Lung (tissue), 16 donors: ENCODE measurements around the gene URGCP. TPM values are rescaled to one million over a fixed set of nuclear protein-coding genes. Genes with fewer than 3 reads are reported as not detected.

Experiments used
- ATAC-seq: fragments of 200-7000 bp; cut with Tn5 transposase; one replicate; pipeline ENCODE4 v1.9.1; 2020; ENCODE audit warnings: moderate number of reproducible peaks; ENCODE audit not compliant: insufficient read depth, low FRiP score
- DNase-seq, 3 donors: peaks; one replicate each; pipeline ENCODE4 v3.0.0-alpha.2; 2013 to 2017
- H3K27ac ChIP-seq, 2 donors: one replicate each; pipeline ENCODE4 v1.5.1; 2013; ENCODE audit warnings: mild to moderate bottlenecking in 2 of 2, moderate library complexity in 2 of 2, control low read depth in 1 of 2, inconsistent platforms in 1 of 2, low read depth in 1 of 2, low read length in 1 of 2
- H3K27me3 ChIP-seq, 3 donors: one replicate each; pipeline ENCODE4 v1.5.1; 2013; ENCODE audit warnings: low read length in 2 of 3; ENCODE audit not compliant: control insufficient read depth in 3 of 3, insufficient read depth in 3 of 3
- H3K36me3 ChIP-seq, 4 donors: one replicate each; pipeline ENCODE4 v1.5.1; 2013; ENCODE audit warnings: low read length in 4 of 4, mild to moderate bottlenecking in 1 of 4, moderate library complexity in 1 of 4; ENCODE audit not compliant: control insufficient read depth in 4 of 4, insufficient read depth in 4 of 4
- H3K4me1 ChIP-seq, 5 donors: one replicate each; pipeline ENCODE4 v1.5.1; 2013; ENCODE audit warnings: low read length in 5 of 5, mild to moderate bottlenecking in 2 of 5, moderate library complexity in 1 of 5; ENCODE audit not compliant: control insufficient read depth in 5 of 5, insufficient read depth in 5 of 5
- H3K4me3 ChIP-seq: one replicate; pipeline ENCODE4 v1.5.1; 2013; ENCODE audit warnings: mild to moderate bottlenecking, control low read depth, moderate library complexity
- H3K9ac ChIP-seq, 2 donors: one replicate each; pipeline ENCODE4 v1.5.1; 2013; ENCODE audit warnings: low read length in 2 of 2, control low read depth in 1 of 2; ENCODE audit not compliant: insufficient read depth in 1 of 2
- H3K9me3 ChIP-seq, 4 donors: one replicate each; pipeline ENCODE4 v1.5.1; 2013; ENCODE audit warnings: low read length in 3 of 4, mild to moderate bottlenecking in 1 of 4, moderate library complexity in 1 of 4; ENCODE audit not compliant: control insufficient read depth in 4 of 4, insufficient read depth in 3 of 4
- WGBS, 2 donors: extraction: QIAGEN DNeasy Blood & Tissue Kit; methylation state at CpG; one replicate each; pipeline ENCODE4 v1.1.7; 2013; 5-methylcytosine and 5-hydroxymethylcytosine counted together
- long read RNA-seq, 5 donors: transcript quantifications; one replicate each; lab custom pipeline, GENCODE V29; 2026
- polyA plus RNA-seq, 2 donors: library from polyadenylated mRNA; stranded (reverse); fragments of 200-250 nt; gene quantifications; one replicate each; pipeline ENCODE4 v1.2.1, GENCODE V29; 2013
- total RNA-seq, 2 donors: library from RNA; depleted of rRNA in 1 of 2; stranded (reverse); fragments of >200 nt in 1 of 2; gene quantifications; one replicate each; pipeline ENCODE4 v1.2.1, GENCODE V29; 2014 to 2021
- TF ChIP-seq, protein P1 (sequence below): IDR thresholded peaks from 2 replicates; pipeline ENCODE4 v1.5.1; 2012; ENCODE audit warnings: mild to moderate bottlenecking; ENCODE audit errors: control extremely low read depth, extremely low read depth
- donor health status: control.
- donor health status: control.
- donor health status: Bipolar disorder and iron deficiency.
- donor health status: healthy.
- donor health status: DM: yes; HTN: yes; CAD: no.

URGCP gene
- total RNA-seq (10 to 100 TPM; 23.0 to 25.5 TPM), polyA plus RNA-seq (10 to 100 TPM; 11.8 to 16.4 TPM)
- long read RNA-seq, donor 1, full-length matches to known transcripts, result 12 of 12 reads
- long read RNA-seq, donor 1, partial matches to known transcripts, result 0 of 12 reads
- long read RNA-seq, donor 1, other reads (novel, unspliced or antisense), result 0 of 12 reads
- long read RNA-seq, donor 2, full-length matches to known transcripts, result 7 of 7 reads
- long read RNA-seq, donor 2, partial matches to known transcripts, result 0 of 7 reads
- long read RNA-seq, donor 2, other reads (novel, unspliced or antisense), result 0 of 7 reads
- long read RNA-seq, donor 3, full-length matches to known transcripts, result 3 of 3 reads
- long read RNA-seq, donor 3, partial matches to known transcripts, result 0 of 3 reads
- long read RNA-seq, donor 3, other reads (novel, unspliced or antisense), result 0 of 3 reads
- long read RNA-seq, donor 4, full-length matches to known transcripts, result 3 of 3 reads
- long read RNA-seq, donor 4, partial matches to known transcripts, result 0 of 3 reads
- long read RNA-seq, donor 4, other reads (novel, unspliced or antisense), result 0 of 3 reads
- long read RNA-seq, donor 5, full-length matches to known transcripts, result 8 of 8 reads
- long read RNA-seq, donor 5, partial matches to known transcripts, result 0 of 8 reads
- long read RNA-seq, donor 5, other reads (novel, unspliced or antisense), result 0 of 8 reads

DNA sequence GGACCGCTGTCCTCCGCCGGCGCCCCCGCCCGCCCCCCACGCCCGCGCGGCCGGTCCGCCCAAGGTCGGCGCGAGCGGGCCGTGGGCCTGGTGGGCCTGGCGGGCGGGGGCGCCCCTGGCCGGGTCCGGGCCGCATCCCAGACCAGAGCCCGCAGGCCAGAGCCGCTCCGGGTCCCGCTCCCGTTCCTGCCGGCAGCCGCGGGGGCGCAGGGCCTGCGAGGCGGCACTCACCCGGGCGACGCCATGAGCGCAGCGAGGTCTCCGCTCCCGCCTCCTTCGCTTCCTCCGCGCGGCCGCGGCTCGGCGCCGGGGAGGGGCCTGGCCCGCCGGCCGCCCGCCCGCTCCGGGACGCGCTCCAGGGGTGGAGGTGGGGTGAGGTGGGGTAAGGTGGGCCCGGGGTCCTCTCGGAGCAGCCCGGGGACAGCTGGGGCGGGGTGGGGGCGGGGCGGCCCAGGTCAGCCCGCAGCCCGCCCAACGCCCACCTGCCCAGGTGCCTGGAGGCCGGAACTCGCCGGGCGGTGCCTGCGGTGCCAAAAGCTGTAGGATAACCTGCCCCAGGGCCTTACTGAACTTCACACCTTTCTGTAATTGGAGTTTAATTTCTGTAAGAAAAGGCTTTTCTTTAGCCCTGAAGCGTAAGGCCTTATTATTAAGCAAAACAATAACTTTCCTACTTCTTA lies at the start of gene URGCP:
URGCP (minus strand) TSS at position 266 of the 680 bp plus-strand sequence; CDS start at position 245, 21 bp downstream.
- Histone ChIP-seq H3K4me3 (peak within 1 kb of the TSS; percentile 88), H3K9me3 (no peaks in the 10 kb centered on the region), H3K27ac (peak within 1 kb of the TSS; percentile 95 to 98), H3K9ac (peak within 1 kb of the TSS; percentile 55 to 81), H3K4me1 (peaks cover 0 to 20% (median 3%) of the 10 kb centered on the region in 5 donors), H3K27me3 (no peaks in the 10 kb centered on the region), H3K36me3 (peaks cover 0 to 5% (median 0%) of the 10 kb centered on the region in 4 donors)
- TF ChIP-seq, protein P1, sequence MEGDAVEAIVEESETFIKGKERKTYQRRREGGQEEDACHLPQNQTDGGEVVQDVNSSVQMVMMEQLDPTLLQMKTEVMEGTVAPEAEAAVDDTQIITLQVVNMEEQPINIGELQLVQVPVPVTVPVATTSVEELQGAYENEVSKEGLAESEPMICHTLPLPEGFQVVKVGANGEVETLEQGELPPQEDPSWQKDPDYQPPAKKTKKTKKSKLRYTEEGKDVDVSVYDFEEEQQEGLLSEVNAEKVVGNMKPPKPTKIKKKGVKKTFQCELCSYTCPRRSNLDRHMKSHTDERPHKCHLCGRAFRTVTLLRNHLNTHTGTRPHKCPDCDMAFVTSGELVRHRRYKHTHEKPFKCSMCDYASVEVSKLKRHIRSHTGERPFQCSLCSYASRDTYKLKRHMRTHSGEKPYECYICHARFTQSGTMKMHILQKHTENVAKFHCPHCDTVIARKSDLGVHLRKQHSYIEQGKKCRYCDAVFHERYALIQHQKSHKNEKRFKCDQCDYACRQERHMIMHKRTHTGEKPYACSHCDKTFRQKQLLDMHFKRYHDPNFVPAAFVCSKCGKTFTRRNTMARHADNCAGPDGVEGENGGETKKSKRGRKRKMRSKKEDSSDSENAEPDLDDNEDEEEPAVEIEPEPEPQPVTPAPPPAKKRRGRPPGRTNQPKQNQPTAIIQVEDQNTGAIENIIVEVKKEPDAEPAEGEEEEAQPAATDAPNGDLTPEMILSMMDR, result no peak
- ATAC-seq (peak; percentile 81), DNase-seq (peak; percentile 41 to 63 (median 61))
- 1% methylated on average over 35 to 73 of the region's 73 CpGs for WGBS, 2 donors

DNA sequence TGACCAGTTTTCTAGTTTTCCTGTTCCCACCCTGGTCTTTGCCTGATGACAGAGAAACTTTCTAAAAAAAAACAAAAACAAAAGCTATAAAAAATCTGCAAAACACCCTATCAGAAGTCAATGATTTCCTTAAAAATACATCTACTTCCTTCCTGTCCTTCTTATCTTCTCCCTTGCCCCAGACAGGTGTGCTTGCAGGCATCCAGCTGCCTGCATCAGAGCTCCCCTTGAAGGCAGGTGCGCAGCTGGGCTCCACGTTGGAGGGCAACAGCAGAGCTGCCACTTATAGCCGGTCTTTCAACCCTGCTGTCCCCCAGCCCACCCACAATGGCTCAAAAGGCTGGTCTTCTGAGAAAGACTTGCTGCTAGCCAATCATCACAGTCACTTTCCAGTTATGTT lies 49.6 kb upstream of the URGCP start:
- H3K4me3 ChIP-seq, result no peak overlapping the region
- no peaks in the 10 kb centered on the region for H3K27me3 ChIP-seq
- DNase-seq (no peak), ATAC-seq (no peak)
- TF ChIP-seq, protein P1, result no peak
- no peak overlapping the region for H3K9ac ChIP-seq
- peaks cover 0 to 2% (median 0%) of the 10 kb centered on the region in 4 donors for H3K9me3 ChIP-seq
- H3K36me3 ChIP-seq, result peaks cover 10 to 22% (median 16%) of the 10 kb centered on the region in 4 donors
- 70 to 76% methylated on average over 3 of the region's 3 CpGs for WGBS, 2 donors
- no peak overlapping the region for H3K27ac ChIP-seq
- no peaks in the 10 kb centered on the region for H3K4me1 ChIP-seq

DNA sequence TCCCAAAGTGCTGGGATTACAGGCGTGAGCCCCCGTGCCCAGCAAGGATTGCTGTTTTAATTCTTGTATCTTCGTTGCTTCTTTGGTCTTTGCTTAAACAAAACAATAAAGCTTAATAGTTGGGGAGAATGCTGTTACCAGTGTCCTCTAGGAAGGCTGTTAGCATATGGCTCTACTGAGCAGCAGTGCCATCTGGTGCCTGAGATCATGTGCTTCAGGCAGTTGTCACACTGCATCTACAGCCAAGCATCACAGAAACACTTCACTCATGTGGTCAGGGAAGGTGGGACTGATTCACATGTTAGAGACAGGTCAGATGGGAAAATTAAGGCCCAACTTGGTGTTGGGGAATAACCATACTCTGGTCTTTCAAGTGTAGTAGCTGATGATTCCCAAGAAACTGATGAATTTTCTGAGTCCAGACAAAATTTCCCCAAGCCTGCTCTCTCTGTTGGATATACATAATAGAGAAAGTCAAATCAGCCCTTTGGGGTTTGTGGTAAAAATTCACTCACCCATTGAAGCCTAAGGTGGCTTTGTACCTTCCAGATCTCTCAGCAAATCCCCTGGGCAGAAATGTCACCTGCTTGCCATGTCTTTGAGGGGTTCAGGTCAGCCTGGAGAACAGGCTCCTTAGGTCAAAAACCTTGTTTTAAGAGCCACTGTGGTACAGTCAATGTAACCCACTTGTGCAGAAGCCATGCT lies 48.3 kb upstream of the URGCP start:
- H3K4me1 ChIP-seq, result no peaks in the 10 kb centered on the region
- no peak overlapping the region for H3K27ac ChIP-seq
- H3K9ac ChIP-seq, result no peak overlapping the region
- TF ChIP-seq, protein P1, result no peak
- peak; percentile 40 to 47 (median 46) for DNase-seq
- H3K4me3 ChIP-seq, result no peak overlapping the region
- 71 to 84% methylated on average over 3 of the region's 3 CpGs for WGBS, 2 donors
- H3K36me3 ChIP-seq, result peaks cover 18 to 31% (median 25%) of the 10 kb centered on the region in 4 donors
- H3K27me3 ChIP-seq, result no peaks in the 10 kb centered on the region
- no peak for ATAC-seq
- peaks cover 0 to 2% (median 0%) of the 10 kb centered on the region in 4 donors for H3K9me3 ChIP-seq
